ENCODE measurements around the gene NUAK2. TPM values are rescaled to one million over a fixed set of nuclear protein-coding genes. Genes with fewer than 3 reads are reported as not detected.

Gene NUAK2
- polyA plus RNA-seq, 1 experiment, result 7.0 TPM

GRCh38 chr1:205323794-205324193 lies 2.2 kb upstream of the NUAK2 start:
- H3K27ac ChIP-seq (ENCODE audit: low read depth, low read length), result no peak overlapping the region
- peaks cover 7% of the 10 kb centered on the region for H3K27me3 ChIP-seq (ENCODE audit: control insufficient read depth, insufficient read depth, low read length)
- no peak for DNase-seq (ENCODE audit: low read depth, low spot score)
- CTCF ChIA-PET, result interaction anchor here (1.4 to 14.1 kb wide), 12 partner anchors 9 to 335 kb away, joined by 4 to 603 read pairs (median 16); no protein-coding TSS in a partner anchor
- POLR2A ChIA-PET, result interaction anchor here (1.5 kb wide), 1 partner anchor 50 kb away, joined by 4 read pairs; no protein-coding TSS in a partner anchor
- H3K4me3 ChIP-seq (ENCODE audit: low read depth, low read length), result no peak overlapping the region
- no peak for TF ChIP-seq CTCF (IDR thresholded peaks at IDR 0.05; ENCODE audit: low read depth, low read length)
- peaks cover 5% of the 10 kb centered on the region; the same call in 1 of the 2 replicates for H3K9me3 ChIP-seq (ENCODE audit: control insufficient read depth, insufficient read depth, low read length)

- H3K27me3 ChIP-seq (ENCODE audit: control insufficient read depth, insufficient read depth, low read length), result peaks cover 4% of the 10 kb centered on the region
- TF ChIP-seq CTCF (IDR thresholded peaks at IDR 0.05; ENCODE audit: low read depth, low read length), result no peak
- DNase-seq (ENCODE audit: low read depth, low spot score), result no peak
- no peak overlapping the region for H3K27ac ChIP-seq (ENCODE audit: low read depth, low read length)
- CTCF ChIA-PET, result interaction anchor here (0.7 to 14.1 kb wide), 4 partner anchors 15 to 93 kb away, joined by 3 to 603 read pairs (median 38); no protein-coding TSS in a partner anchor
- POLR2A ChIA-PET, result interaction anchor here (0.5 to 2.1 kb wide), 7 partner anchors 21 to 171 kb away, joined by 3 to 8 read pairs (median 5); no protein-coding TSS in a partner anchor
- H3K9me3 ChIP-seq (ENCODE audit: control insufficient read depth, insufficient read depth, low read length), result peaks cover 5% of the 10 kb centered on the region; the same call in 1 of the 2 replicates
- H3K4me3 ChIP-seq (ENCODE audit: low read depth, low read length), result 0 out of 2 replicates have a peak overlapping the region, but pooled peaks have one; percentile 32
Measured at GRCh38 chr1:205321959-205322283, 376 bp upstream of the NUAK2 start.

GRCh38 chr1:205319081-205320018 lies 2.2 kb downstream of the NUAK2 start:
- POLR2A ChIA-PET, result interaction anchor here (0.7 to 1.8 kb wide), 7 partner anchors 20 to 57 kb away, joined by 3 to 5 read pairs (median 4); no protein-coding TSS in a partner anchor
- Histone ChIP-seq H3K9me3 (ENCODE audit: control insufficient read depth, insufficient read depth, low read length) (peaks cover 5% of the 10 kb centered on the region; the same call in 1 of the 2 replicates), H3K4me3 (ENCODE audit: low read depth, low read length) (peak overlapping the region; percentile 59), H3K27me3 (ENCODE audit: control insufficient read depth, insufficient read depth, low read length) (no peaks in the 10 kb centered on the region), H3K27ac (ENCODE audit: low read depth, low read length) (peak overlapping the region; percentile 75)
- no peak for DNase-seq (ENCODE audit: low read depth, low spot score)
- TF ChIP-seq CTCF (IDR thresholded peaks at IDR 0.05; ENCODE audit: low read depth, low read length), result no peak
- CTCF ChIA-PET, result interaction anchor here (0.8 to 14.1 kb wide), 3 partner anchors 16 to 166 kb away, joined by 3 to 603 read pairs (median 4); no protein-coding TSS in a partner anchor

GRCh38 chr1:205318231-205318991 lies 3.1 kb downstream of the NUAK2 start:
- ChIA-PET CTCF (interaction anchor here (0.8 to 14.1 kb wide), 5 partner anchors 8 to 167 kb away, joined by 3 to 603 read pairs (median 4); no protein-coding TSS in a partner anchor), POLR2A (interaction anchor here (0.8 to 1.8 kb wide), 5 partner anchors 18 to 47 kb away, joined by 3 to 10 read pairs (median 5); no protein-coding TSS in a partner anchor)
- Histone ChIP-seq H3K9me3 (ENCODE audit: control insufficient read depth, insufficient read depth, low read length) (peaks cover 5% of the 10 kb centered on the region; the same call in 1 of the 2 replicates), H3K27me3 (ENCODE audit: control insufficient read depth, insufficient read depth, low read length) (no peaks in the 10 kb centered on the region), H3K27ac (ENCODE audit: low read depth, low read length) (no peak overlapping the region), H3K4me3 (ENCODE audit: low read depth, low read length) (peak overlapping the region; percentile 59)
- no peak for TF ChIP-seq CTCF (IDR thresholded peaks at IDR 0.05; ENCODE audit: low read depth, low read length)
- DNase-seq (ENCODE audit: low read depth, low spot score), result no peak

Measured in AG04450 (cell line).